ENCODE results near the gene FH. TPM values are rescaled to one million over a fixed set of nuclear protein-coding genes. Genes with fewer than 3 reads are reported as not detected.

The FH gene
- total and polyA plus RNA-seq, 5 donors from 2014 or later: 19.9 to 46.2 (median 37.3) TPM

GRCh38 chr1:241485554-241485992 is 34.0 kb downstream of the FH start:
- Mint-ChIP-seq H3K4me1 (no peaks in the 10 kb centered on the region), H3K4me3 (no peak overlapping the region), H3K27ac (no peak overlapping the region), H3K36me3 (peaks cover 3% of the 10 kb centered on the region), H3K9me3 (no peaks in the 10 kb centered on the region), H3K27me3 (no peaks in the 10 kb centered on the region)
- peak in 1 of 3 donors; percentile 4 for DNase-seq
- H3K4me1 ChIP-seq (ENCODE audit: control insufficient read depth, insufficient read depth, low read length, poor library complexity, severe bottlenecking): no peaks in the 10 kb centered on the region
- no peaks in the 10 kb centered on the region for H3K36me3 ChIP-seq (ENCODE audit: control insufficient read depth, insufficient read depth, low read length)
- H3K27me3 ChIP-seq (ENCODE audit: control insufficient read depth, insufficient read depth, low read length): no peaks in the 10 kb centered on the region
- no peaks in the 10 kb centered on the region for H3K9me3 ChIP-seq (ENCODE audit: control insufficient read depth in 2 of 2, low read length in 2 of 2)
- H3K27ac ChIP-seq (ENCODE audit: insufficient read depth, low read length, poor library complexity, severe bottlenecking): no peak overlapping the region
- ATAC-seq (ENCODE audit: low read depth in 2 of 2): no peak
- H3K4me3 ChIP-seq (ENCODE audit: low read depth, low read length): no peak overlapping the region

GRCh38 chr1:241485145-241485544 is 34.4 kb downstream of the FH start:
- no peaks in the 10 kb centered on the region for H3K4me1 Mint-ChIP-seq
- ATAC-seq (ENCODE audit: low read depth in 2 of 2) (no peak), DNase-seq (no peak)
- H3K27ac Mint-ChIP-seq: no peak overlapping the region
- Histone ChIP-seq H3K4me3 (ENCODE audit: low read depth, low read length) (no peak overlapping the region), H3K9me3 (ENCODE audit: control insufficient read depth in 2 of 2, low read length in 2 of 2) (no peaks in the 10 kb centered on the region), H3K27ac (ENCODE audit: insufficient read depth, low read length, poor library complexity, severe bottlenecking) (no peak overlapping the region), H3K27me3 (ENCODE audit: control insufficient read depth, insufficient read depth, low read length) (no peaks in the 10 kb centered on the region), H3K4me1 (ENCODE audit: control insufficient read depth, insufficient read depth, low read length, poor library complexity, severe bottlenecking) (no peaks in the 10 kb centered on the region), H3K36me3 (ENCODE audit: control insufficient read depth, insufficient read depth, low read length) (no peaks in the 10 kb centered on the region)
- H3K36me3 Mint-ChIP-seq: peaks cover 3% of the 10 kb centered on the region
- H3K9me3 Mint-ChIP-seq: peaks cover 0 to 2% (median 0%) of the 10 kb centered on the region in 7 donors
- H3K27me3 Mint-ChIP-seq: no peaks in the 10 kb centered on the region
- H3K4me3 Mint-ChIP-seq: no peak overlapping the region

- Histone ChIP-seq H3K4me1 (ENCODE audit: control insufficient read depth, insufficient read depth, low read length, poor library complexity, severe bottlenecking) (no peaks in the 10 kb centered on the region), H3K9me3 (ENCODE audit: control insufficient read depth in 2 of 2, low read length in 2 of 2) (no peaks in the 10 kb centered on the region), H3K36me3 (ENCODE audit: control insufficient read depth, insufficient read depth, low read length) (no peaks in the 10 kb centered on the region), H3K4me3 (ENCODE audit: low read depth, low read length) (no peak overlapping the region), H3K27ac (ENCODE audit: insufficient read depth, low read length, poor library complexity, severe bottlenecking) (no peak overlapping the region), H3K27me3 (ENCODE audit: control insufficient read depth, insufficient read depth, low read length) (no peaks in the 10 kb centered on the region)
- no peaks in the 10 kb centered on the region for H3K27me3 Mint-ChIP-seq
- peaks cover 0 to 2% (median 0%) of the 10 kb centered on the region in 7 donors for H3K9me3 Mint-ChIP-seq
- H3K27ac Mint-ChIP-seq: peak overlapping the region in 1 of 3 donors; percentile 40
- DNase-seq (no peak), ATAC-seq (ENCODE audit: low read depth in 2 of 2) (no peak)
- no peaks in the 10 kb centered on the region for H3K36me3 Mint-ChIP-seq
- H3K4me1 Mint-ChIP-seq: no peaks in the 10 kb centered on the region
- no peak overlapping the region for H3K4me3 Mint-ChIP-seq
Observed at GRCh38 chr1:241482761-241483250, 36.7 kb downstream of the FH start.

DNA sequence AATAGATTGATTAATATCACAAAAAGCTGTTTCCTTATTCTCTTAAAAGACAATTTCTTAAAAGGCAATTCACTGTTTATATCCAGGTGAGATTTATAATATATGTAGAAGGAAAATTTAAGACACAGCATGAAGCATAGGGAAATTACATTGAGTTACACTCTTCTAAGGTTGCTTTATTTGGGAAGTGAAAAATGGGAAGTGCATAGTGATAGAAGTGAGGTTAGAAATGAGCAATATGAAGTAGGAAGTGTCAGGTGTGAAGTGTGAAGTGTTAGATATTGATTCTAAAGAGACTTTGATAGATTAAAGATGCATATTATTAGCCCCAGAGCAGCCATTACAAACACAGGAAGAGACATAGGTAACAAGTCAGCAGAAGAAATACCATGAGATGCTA is 40.3 kb downstream of the FH start:
- H3K4me3 ChIP-seq (ENCODE audit: low read depth, low read length): no peak overlapping the region
- H3K36me3 ChIP-seq (ENCODE audit: control insufficient read depth, insufficient read depth, low read length): no peaks in the 10 kb centered on the region
- peaks cover 0 to 2% (median 0%) of the 10 kb centered on the region in 7 donors for H3K9me3 Mint-ChIP-seq
- H3K27ac ChIP-seq (ENCODE audit: insufficient read depth, low read length, poor library complexity, severe bottlenecking): no peak overlapping the region
- no peaks in the 10 kb centered on the region for H3K4me1 Mint-ChIP-seq
- no peaks in the 10 kb centered on the region for H3K27me3 Mint-ChIP-seq
- DNase-seq (no peak), ATAC-seq (ENCODE audit: low read depth in 2 of 2) (no peak)
- no peaks in the 10 kb centered on the region for H3K4me1 ChIP-seq (ENCODE audit: control insufficient read depth, insufficient read depth, low read length, poor library complexity, severe bottlenecking)
- no peaks in the 10 kb centered on the region for H3K9me3 ChIP-seq (ENCODE audit: control insufficient read depth in 2 of 2, low read length in 2 of 2)
- H3K27me3 ChIP-seq (ENCODE audit: control insufficient read depth, insufficient read depth, low read length): no peaks in the 10 kb centered on the region
- no peak overlapping the region for H3K4me3 Mint-ChIP-seq
- H3K36me3 Mint-ChIP-seq: no peaks in the 10 kb centered on the region
- H3K27ac Mint-ChIP-seq: no peak overlapping the region

DNA sequence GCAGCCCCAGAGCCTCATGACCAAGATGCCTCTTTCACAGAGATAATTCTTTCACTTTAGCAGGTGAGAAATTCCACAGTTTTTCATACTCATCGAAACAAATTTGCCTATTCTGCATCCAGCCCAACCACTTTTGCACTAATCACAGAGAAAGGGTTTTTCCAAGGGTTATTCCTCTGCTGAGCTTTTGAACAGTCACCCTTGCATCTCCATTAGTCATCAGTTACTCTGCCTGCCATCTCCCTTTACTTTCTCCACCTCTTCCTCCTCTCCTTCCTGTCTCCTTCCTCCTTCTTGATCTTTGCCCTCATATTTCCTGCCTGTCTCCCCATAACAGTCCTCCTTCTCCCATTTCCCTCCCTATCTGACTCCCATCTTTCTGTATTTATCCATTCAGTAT is 43.9 kb downstream of the FH start:
- ATAC-seq (ENCODE audit: low read depth in 2 of 2) (no peak), DNase-seq (no peak)
- H3K9me3 Mint-ChIP-seq: peaks cover 0 to 2% (median 0%) of the 10 kb centered on the region in 7 donors
- no peaks in the 10 kb centered on the region for H3K4me1 ChIP-seq (ENCODE audit: control insufficient read depth, insufficient read depth, low read length, poor library complexity, severe bottlenecking)
- H3K36me3 Mint-ChIP-seq: no peaks in the 10 kb centered on the region
- no peaks in the 10 kb centered on the region for H3K27me3 Mint-ChIP-seq
- H3K4me1 Mint-ChIP-seq: no peaks in the 10 kb centered on the region
- H3K4me3 ChIP-seq (ENCODE audit: low read depth, low read length): no peak overlapping the region
- H3K27me3 ChIP-seq (ENCODE audit: control insufficient read depth, insufficient read depth, low read length): no peaks in the 10 kb centered on the region
- no peak overlapping the region for H3K27ac Mint-ChIP-seq
- no peaks in the 10 kb centered on the region for H3K9me3 ChIP-seq (ENCODE audit: control insufficient read depth in 2 of 2, low read length in 2 of 2)
- H3K36me3 ChIP-seq (ENCODE audit: control insufficient read depth, insufficient read depth, low read length): no peaks in the 10 kb centered on the region
- H3K4me3 Mint-ChIP-seq: no peak overlapping the region
- H3K27ac ChIP-seq (ENCODE audit: insufficient read depth, low read length, poor library complexity, severe bottlenecking): no peak overlapping the region

DNA sequence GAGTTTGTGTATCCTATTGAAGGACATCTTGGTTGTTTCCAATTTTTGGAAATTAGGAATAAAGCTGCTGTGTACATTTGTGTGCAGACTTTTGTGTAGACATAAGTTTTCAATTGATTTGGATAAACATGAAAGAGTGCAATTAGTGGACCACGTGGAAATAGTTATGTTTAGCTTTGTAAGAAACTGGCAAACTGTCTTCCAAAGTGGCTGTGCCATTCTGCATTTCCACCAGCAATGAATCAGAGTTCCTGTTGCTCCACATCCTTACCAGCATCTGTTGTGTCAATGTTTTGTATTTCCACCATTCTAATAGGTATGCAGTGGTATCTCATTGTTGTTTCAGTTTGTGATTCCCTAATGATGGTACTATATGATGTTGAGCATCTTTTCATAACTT is 46.5 kb downstream of the FH start:
- Histone ChIP-seq H3K36me3 (ENCODE audit: control insufficient read depth, insufficient read depth, low read length) (no peaks in the 10 kb centered on the region), H3K27ac (ENCODE audit: insufficient read depth, low read length, poor library complexity, severe bottlenecking) (no peak overlapping the region), H3K27me3 (ENCODE audit: control insufficient read depth, insufficient read depth, low read length) (no peaks in the 10 kb centered on the region), H3K9me3 (ENCODE audit: control insufficient read depth in 2 of 2, low read length in 2 of 2) (no peaks in the 10 kb centered on the region), H3K4me3 (ENCODE audit: low read depth, low read length) (no peak overlapping the region), H3K4me1 (ENCODE audit: control insufficient read depth, insufficient read depth, low read length, poor library complexity, severe bottlenecking) (no peaks in the 10 kb centered on the region)
- H3K4me3 Mint-ChIP-seq: no peak overlapping the region
- DNase-seq: no peak
- H3K4me1 Mint-ChIP-seq: no peaks in the 10 kb centered on the region
- H3K27ac Mint-ChIP-seq: no peak overlapping the region
- no peak for ATAC-seq (ENCODE audit: low read depth in 2 of 2)
- H3K36me3 Mint-ChIP-seq: no peaks in the 10 kb centered on the region
- no peaks in the 10 kb centered on the region for H3K9me3 Mint-ChIP-seq
- H3K27me3 Mint-ChIP-seq: no peaks in the 10 kb centered on the region

- H3K27me3 Mint-ChIP-seq: no peaks in the 10 kb centered on the region
- H3K36me3 Mint-ChIP-seq: no peaks in the 10 kb centered on the region
- Histone ChIP-seq H3K4me1 (ENCODE audit: control insufficient read depth, insufficient read depth, low read length, poor library complexity, severe bottlenecking) (no peaks in the 10 kb centered on the region), H3K9me3 (ENCODE audit: control insufficient read depth in 2 of 2, low read length in 2 of 2) (no peaks in the 10 kb centered on the region), H3K36me3 (ENCODE audit: control insufficient read depth, insufficient read depth, low read length) (no peaks in the 10 kb centered on the region), H3K27ac (ENCODE audit: insufficient read depth, low read length, poor library complexity, severe bottlenecking) (no peak overlapping the region), H3K4me3 (ENCODE audit: low read depth, low read length) (no peak overlapping the region), H3K27me3 (ENCODE audit: control insufficient read depth, insufficient read depth, low read length) (no peaks in the 10 kb centered on the region)
- DNase-seq (no peak), ATAC-seq (ENCODE audit: low read depth in 2 of 2) (no peak)
- H3K4me1 Mint-ChIP-seq: no peaks in the 10 kb centered on the region
- H3K27ac Mint-ChIP-seq: no peak overlapping the region
- no peak overlapping the region for H3K4me3 Mint-ChIP-seq
- peaks cover 0 to 5% (median 0%) of the 10 kb centered on the region in 7 donors for H3K9me3 Mint-ChIP-seq
Observed at GRCh38 chr1:241470908-241471590, 48.5 kb downstream of the FH start.

- H3K27ac Mint-ChIP-seq: no peak overlapping the region
- Histone ChIP-seq H3K27ac (ENCODE audit: insufficient read depth, low read length, poor library complexity, severe bottlenecking) (no peak overlapping the region), H3K36me3 (ENCODE audit: control insufficient read depth, insufficient read depth, low read length) (no peaks in the 10 kb centered on the region), H3K9me3 (ENCODE audit: control insufficient read depth in 2 of 2, low read length in 2 of 2) (no peaks in the 10 kb centered on the region), H3K4me3 (ENCODE audit: low read depth, low read length) (no peak overlapping the region), H3K27me3 (ENCODE audit: control insufficient read depth, insufficient read depth, low read length) (no peaks in the 10 kb centered on the region), H3K4me1 (ENCODE audit: control insufficient read depth, insufficient read depth, low read length, poor library complexity, severe bottlenecking) (no peaks in the 10 kb centered on the region)
- DNase-seq (no peak), ATAC-seq (ENCODE audit: low read depth in 2 of 2) (no peak)
- H3K4me3 Mint-ChIP-seq: no peak overlapping the region
- H3K4me1 Mint-ChIP-seq: no peaks in the 10 kb centered on the region
- H3K27me3 Mint-ChIP-seq: no peaks in the 10 kb centered on the region
- H3K9me3 Mint-ChIP-seq: peaks cover 0 to 5% (median 0%) of the 10 kb centered on the region in 7 donors
- no peaks in the 10 kb centered on the region for H3K36me3 Mint-ChIP-seq
Observed at GRCh38 chr1:241470361-241470760, 49.2 kb downstream of the FH start.
